DMS53 treated with DMSO at 0.1 percent for 48 hours (cell line): ENCODE measurements around the gene MLEC.

Experiments
- DNase-seq: peaks from one replicate; lab custom pipeline; 2025; ENCODE audit not compliant: unreplicated experiment; lab: John Stamatoyannopoulos, UW

Gene MLEC

GRCh38 chr12:120740871-120741270 lies 53.9 kb downstream of the MLEC start:
- DNase-seq: no peak

- no peak for DNase-seq
Measured at GRCh38 chr12:120741476-120742421, 54.8 kb downstream of the MLEC start.

- no peak for DNase-seq
Measured at GRCh38 chr12:120744922-120745493, 58.1 kb downstream of the MLEC start.

- no peak for DNase-seq
Measured at GRCh38 chr12:120748242-120748641, 61.3 kb downstream of the MLEC start.

- no peak for DNase-seq
Measured at GRCh38 chr12:120749256-120749655, 62.3 kb downstream of the MLEC start.

- no peak for DNase-seq
Measured at GRCh38 chr12:120750806-120751205, 63.9 kb downstream of the MLEC start.

- DNase-seq: no peak
Measured at GRCh38 chr12:120751389-120751788, 64.4 kb downstream of the MLEC start.
